Left cardiac atrium (tissue), 4 donors: ENCODE data around the gene IGFLR1. TPM values are rescaled to one million over a fixed set of nuclear protein-coding genes. Genes with fewer than 3 reads are reported as not detected.

Source experiments
- ATAC-seq, 2 donors: fragments of 200-7000 bp; cut with Tn5 transposase; one replicate each; pipeline ENCODE4 v1.9.1; 2020; ENCODE audit warnings: mild to moderate bottlenecking in 2 of 2, moderate library complexity in 2 of 2
- DNase-seq: peaks from one replicate; pipeline ENCODE4 v3.0.0-alpha.2; 2020
- intact Hi-C, 2 donors: fragments of 100-400 bp; cut with DNase I; formaldehyde crosslinking; loops; one replicate each; pipeline versions ENCODE4 v1.14.1 to v1.15.1; 2022 to 2023
- total RNA-seq, 2 donors: library from RNA; stranded (reverse); fragmentation: NEBNext Ultra II Directional; extraction: Animal tissue kit (Norgen Biotek cat#: 25700); gene quantifications; one replicate each; pipeline ENCODE4 v1.2.1, GENCODE V29; 2021
- donor health status: DM: no; HTN: yes; CAD: no.
- donor health status: DM: no; HTN: yes; CAD: no; lungs with severe emphysema.
- donor health status: DM: yes; HTN: yes; CAD: no.
- donor health status: Dilated cardiomyopathy.

IGFLR1 gene
- total RNA-seq, 2 donors from 2014 or later: 6.5 to 7.0 TPM

GRCh38 chr19:35759697-35760096, 17.4 kb upstream of the IGFLR1 start:
- intact Hi-C loops: no loop called here
- ATAC-seq (no peak), DNase-seq (no peak)

DNA sequence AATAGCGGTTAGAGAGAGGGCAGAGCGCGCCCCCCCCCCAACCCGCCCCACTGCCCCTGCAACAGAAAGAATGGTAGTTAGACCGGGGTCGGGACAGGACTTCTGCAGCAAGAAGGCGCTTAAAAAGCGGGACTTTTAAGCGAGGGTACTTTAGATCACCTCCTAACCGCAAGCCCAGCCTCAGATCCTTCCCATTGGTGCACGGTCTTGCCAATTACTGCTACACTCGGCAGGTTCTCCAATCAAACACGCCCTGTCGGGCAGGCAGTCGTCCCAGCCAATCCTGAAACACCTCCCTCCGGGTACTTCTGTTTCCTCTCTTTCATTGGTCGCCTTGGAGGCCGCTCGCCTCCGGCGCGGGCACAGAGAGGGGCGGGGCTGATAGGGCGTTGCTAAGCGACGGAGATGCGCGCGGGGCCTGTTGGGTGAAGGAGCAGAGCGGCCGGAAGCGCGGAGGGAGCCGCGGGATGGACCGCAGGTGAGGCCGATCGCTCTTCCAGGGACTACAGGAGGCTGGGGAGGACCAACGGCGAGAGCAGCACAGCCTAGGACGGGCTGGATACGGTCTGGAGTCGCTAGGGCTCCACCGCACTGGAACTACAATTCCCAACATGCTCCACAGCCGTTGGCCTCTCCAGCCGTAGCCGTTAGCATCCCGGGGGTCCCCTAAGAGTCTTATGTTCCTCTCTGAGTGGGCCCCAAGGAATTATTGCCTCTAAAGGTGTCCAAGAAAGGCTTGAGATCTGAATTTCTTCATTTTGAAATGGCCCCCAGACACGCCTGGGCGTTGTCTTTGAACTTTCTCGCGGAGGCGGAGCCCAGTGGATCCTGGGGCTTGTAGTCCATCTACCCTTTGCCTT, 15.7 kb upstream of the IGFLR1 start, which contains the start of gene PROSER3:
TSS of gene PROSER3 (plus strand) at position 428 of the 860 bp plus-strand sequence. CDS start at position 468, 40 bp downstream.
- ATAC-seq: peak; percentile 81 to 88
- peak; percentile 97 for DNase-seq
- intact Hi-C loops: no loop called here

DNA sequence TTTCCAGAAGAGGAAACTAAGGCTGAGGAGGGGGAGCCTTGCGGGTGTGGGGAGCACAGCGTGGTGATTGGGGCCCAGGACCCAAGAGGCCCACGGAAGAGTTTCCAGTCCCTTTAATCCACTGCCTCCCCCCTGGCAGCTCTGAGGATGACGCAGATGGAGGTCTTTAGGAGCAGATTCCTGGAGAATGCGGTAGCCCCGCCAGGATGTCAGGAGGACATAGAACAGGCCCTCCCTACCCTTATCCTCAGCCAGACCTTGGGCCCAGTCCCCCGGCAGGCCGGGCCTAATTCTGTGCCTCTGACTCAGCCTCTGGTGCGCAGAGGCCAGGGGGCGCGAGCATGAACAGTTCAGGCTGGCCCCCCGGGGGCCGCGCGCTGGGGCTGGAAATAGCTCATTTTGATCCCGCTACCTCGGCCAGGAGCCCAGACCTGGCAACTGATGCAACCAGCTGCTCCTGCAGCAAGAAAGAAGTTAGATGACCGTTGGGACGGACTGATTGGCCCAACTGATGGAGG, 15.0 kb upstream of the IGFLR1 start:
- DNase-seq (peak; percentile 91), ATAC-seq (peak; percentile 60 to 71)
- intact Hi-C loops: no loop called here

- peak; percentile 40 to 45 for ATAC-seq
- intact Hi-C loops: no loop called here
- peak; percentile 84 for DNase-seq
Observed at GRCh38 chr19:35756377-35757230, 14.4 kb upstream of the IGFLR1 start, which contains the start of gene HSPB6. Gene HSPB6 (minus strand): TSS chr19:35757029. CDS start chr19:35757008, 21 bp downstream.

DNA sequence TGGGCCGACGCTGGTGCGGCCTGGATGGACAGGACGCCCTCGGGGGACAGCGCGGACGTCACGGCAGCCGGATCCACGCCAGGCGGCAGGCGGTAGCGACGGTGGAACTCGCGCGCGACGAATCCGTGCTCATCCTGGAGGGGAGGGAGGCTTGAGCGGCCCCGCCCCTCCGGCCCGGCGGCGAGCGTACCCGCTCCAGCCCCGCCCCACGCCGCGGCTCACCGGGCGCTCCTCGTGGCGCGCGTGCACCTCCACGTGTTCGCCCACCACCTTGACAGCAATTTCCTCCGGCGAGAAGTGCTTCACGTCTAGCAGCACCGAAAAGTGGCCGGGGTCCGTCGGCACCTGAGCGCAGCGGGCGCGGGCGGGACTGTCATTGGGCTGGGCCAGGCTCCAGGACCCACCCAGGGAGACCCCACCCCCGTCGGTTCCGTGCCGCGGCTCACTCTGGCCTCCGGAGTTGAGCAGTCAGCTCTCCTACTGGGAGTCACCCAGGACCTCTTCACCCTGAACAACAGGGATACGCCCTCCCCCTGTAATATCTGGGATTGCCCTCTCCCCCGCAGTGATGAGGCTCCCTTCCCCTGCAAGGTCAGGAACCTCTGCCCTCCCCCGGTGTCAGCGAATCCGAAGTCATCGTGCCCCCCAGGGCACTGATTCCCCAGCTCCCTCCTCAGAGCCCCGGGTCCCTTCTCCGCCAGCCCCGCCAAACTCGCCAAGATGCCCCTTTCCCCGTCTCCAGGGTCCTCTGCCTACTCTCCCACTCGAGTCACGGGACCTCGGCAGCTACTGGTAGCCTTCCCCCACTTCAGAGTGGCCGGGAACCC, 13.5 kb upstream of the IGFLR1 start:
- DNase-seq (peak; percentile 91), ATAC-seq (peak; percentile 33 to 55)
- intact Hi-C loops: no loop called here

DNA sequence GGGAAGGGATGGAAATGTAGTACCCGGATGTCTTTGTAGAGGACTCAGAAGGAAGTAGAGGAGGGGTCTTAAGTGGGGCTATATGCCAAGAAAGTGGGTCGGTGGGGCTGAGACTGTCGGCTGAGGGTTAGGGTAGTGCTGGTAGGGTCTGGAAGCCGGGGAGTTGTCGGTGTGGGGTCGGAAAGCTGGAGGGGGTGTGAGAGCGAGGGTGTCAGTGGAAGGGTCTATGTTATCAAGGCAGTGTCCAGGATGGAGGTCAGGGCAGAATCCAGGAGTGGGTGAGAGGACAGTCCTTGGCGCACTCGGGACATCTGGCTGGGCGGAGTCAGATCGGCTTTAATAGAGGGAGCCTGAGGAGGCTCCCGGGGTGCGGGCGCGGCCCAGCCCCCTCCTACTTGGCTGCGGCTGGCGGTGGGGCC, 12.9 kb upstream of the IGFLR1 start:
- DNase-seq (no peak), ATAC-seq (peak in 1 of 2 donors; percentile 17)
- intact Hi-C loops: no loop called here

GRCh38 chr19:35754370-35755130, 12.3 kb upstream of the IGFLR1 start:
- no peak for ATAC-seq
- no peak for DNase-seq
- intact Hi-C loops: no loop called here

DNA sequence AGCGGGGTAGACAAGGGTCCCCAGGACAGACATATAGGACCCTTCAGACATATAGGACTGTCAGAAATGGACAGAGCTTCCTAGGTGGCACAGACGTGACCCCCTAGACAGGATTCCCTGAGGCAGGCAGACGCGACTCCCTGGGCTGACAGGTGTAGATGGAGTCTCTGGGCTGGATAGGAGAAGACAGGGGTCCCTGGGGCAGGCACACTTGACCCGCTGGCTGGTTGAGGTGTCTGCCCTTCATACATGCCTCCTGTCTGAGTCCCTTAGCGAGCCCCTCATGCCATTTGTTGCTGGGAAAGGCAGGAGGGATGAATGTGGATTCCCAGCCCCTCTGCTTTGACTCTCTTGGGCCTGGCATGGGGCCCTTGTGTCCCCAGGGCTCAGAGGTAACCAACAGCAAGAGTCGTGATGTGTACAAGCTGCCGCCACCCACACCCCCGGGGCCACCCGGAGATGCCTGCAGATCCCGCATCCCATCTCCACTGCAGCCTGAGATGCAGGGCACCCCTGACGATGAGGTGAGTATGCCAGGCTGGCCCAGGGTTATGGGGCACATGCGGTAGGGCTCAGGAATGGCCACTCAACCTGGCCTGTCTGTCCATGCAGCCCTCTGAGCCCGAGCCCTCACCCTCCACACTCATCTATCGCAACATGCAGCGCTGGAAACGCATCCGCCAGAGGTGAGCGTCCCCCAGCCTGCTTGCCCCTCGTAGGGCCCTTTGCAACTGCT, 11.6 kb upstream of the IGFLR1 start:
- DNase-seq (no peak), ATAC-seq (no peak)
- intact Hi-C loops: no loop called here

DNA sequence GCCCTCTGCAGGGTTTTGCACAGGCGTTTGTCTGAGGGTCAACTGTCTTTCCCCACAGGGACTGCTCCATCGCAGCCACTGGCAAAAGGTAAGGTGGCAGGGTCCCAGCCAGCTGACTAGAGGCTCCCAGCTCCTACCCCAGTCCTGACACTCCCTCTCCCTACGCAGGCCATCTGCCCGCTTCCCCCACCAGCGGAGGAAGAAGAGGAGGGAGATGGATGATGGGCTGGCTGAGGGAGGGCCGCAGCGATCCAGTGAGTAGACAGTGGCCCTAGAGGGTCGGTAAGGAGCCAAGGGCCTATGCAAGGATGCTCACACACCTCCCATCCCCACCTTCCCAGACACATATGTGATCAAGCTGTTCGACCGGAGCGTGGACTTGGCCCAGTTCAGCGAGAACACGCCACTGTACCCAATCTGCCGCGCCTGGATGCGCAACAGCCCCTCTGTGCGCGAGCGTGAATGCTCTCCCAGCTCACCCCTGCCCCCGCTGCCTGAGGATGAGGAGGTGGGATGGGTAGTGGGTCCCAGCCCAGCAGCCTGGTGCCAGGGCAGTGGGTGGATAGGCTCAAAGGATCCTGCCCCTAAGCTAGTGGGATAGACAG, 10.6 kb upstream of the IGFLR1 start:
- DNase-seq: no peak
- intact Hi-C loops: no loop called here
- no peak for ATAC-seq

GRCh38 chr19:35751839-35752745, 9.8 kb upstream of the IGFLR1 start:
- no peak for ATAC-seq
- DNase-seq: no peak
- intact Hi-C loops: no loop called here

DNA sequence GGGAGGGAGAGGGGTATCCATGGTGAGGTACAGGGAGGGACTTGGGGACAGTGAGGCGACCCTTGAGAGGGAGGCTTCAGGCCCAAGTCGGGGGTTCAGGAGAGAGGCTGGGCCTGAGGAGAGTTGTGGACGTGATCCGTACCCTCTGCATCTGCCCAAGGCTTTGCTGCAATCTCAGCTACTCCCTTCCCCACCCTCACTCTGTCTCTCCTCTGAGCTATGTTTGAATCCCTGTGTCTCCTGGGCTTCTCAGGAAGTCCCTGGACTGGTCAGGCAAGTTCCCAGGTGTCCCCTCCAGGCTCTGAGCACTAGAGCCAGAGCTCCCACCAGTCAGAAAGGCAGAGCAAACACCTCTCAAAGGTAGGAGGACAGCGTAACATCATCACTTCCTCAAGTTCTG, 7.9 kb upstream of the IGFLR1 start:
- DNase-seq: no peak
- intact Hi-C loops: no loop called here
- no peak for ATAC-seq

GRCh38 chr19:35748106-35749020, 6.1 kb upstream of the IGFLR1 start, which contains the start of gene LIN37:
Gene LIN37 (plus strand): TSS chr19:35748576. CDS start chr19:35748725, 149 bp downstream.
- ATAC-seq (peak; percentile 88), DNase-seq (peak; percentile 99)
- intact Hi-C loops: loop anchor here in 1 of 2 donors (10.0 kb wide), 1 partner anchor 186 kb away; the partner anchor contains the start of gene LRFN3

- DNase-seq: no peak
- ATAC-seq: no peak
- intact Hi-C loops: loop anchor here in 1 of 2 donors (10.0 kb wide), 1 partner anchor 188 kb away; the partner anchor contains the start of gene LRFN3
Observed at GRCh38 chr19:35746531-35746930, 4.3 kb upstream of the IGFLR1 start.

DNA sequence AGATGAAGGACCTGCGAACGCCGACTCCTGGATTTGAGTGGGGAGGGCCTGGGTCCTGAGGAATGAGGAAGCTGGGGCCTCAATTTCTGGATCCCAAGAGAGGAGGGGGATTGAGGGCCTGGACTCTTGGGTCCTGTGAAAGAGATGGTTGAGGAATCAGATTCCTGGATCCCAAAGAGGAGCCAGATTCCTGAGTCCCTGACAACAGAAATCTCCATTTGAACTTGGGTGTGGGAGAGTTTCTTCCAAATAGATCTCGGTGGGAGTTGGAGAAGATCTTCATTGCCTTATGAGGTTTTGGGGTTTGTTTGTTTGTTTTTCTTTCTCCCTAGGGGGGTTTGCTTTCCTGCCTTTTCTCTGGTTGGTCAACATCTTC, 3.8 kb upstream of the IGFLR1 start:
- no peak for ATAC-seq
- DNase-seq: no peak
- intact Hi-C loops: loop anchor here in 1 of 2 donors (10.0 kb wide), 1 partner anchor 189 kb away; the partner anchor contains the start of gene LRFN3
